Prostate gland (tissue), 2 donors: Measurements from ENCODE around the gene SH3PXD2A. TPM values are rescaled to one million over a fixed set of nuclear protein-coding genes. Genes with fewer than 3 reads are reported as not detected.

ENCODE experiments used
- DNase-seq: peaks from one replicate; pipeline ENCODE4 v3.0.0-alpha.2; 2019; ENCODE audit warnings: low spot score
- H3K27ac ChIP-seq, 2 donors: fragments of 200-600 bp; sonication (generic); 2 replicates each; pipeline ENCODE4 v1.5.1; 2017 to 2019
- H3K27me3 ChIP-seq: fragments of 200-600 bp; sonication (generic); replicated peaks from 2 replicates; pipeline ENCODE4 v1.5.1; 2019; ENCODE audit not compliant: insufficient read depth
- H3K36me3 ChIP-seq, 2 donors: fragments of 200-600 bp; sonication (generic); 1 replicate in 1 of 2; 2 replicates in 1 of 2; pipeline versions ENCODE4 v1.5.1 to v1.8.1; 2017 to 2019
- H3K4me1 ChIP-seq: fragments of 200-600 bp; sonication (generic); replicated peaks from 2 replicates; pipeline ENCODE4 v1.5.1; 2019
- H3K4me3 ChIP-seq, 2 donors: fragments of 200-600 bp; sonication (generic); 2 replicates each; pipeline ENCODE4 v1.5.1; 2017 to 2019
- H3K9me3 ChIP-seq: fragments of 200-600 bp; sonication (generic); 2 replicates; pipeline ENCODE4 v1.5.1; 2017
- POLR2A ChIP-seq: fragments of 450-650 bp; IDR thresholded peaks from one replicate; pipeline ENCODE4 v1.6.1; 2016; ENCODE audit warnings: antibody characterized with exemption, mild to moderate bottlenecking
- POLR2AphosphoS5 ChIP-seq: sonication (generic); formaldehyde crosslinking; IDR thresholded peaks from one replicate; pipeline ENCODE4 v1.6.1; 2017; ENCODE audit warnings: antibody characterized with exemption
- WGBS: methylation state at CpG from one replicate; pipeline ENCODE4 v1.1.5; 2018; 5-methylcytosine and 5-hydroxymethylcytosine counted together
- intact Hi-C: fragments of 100-400 bp; cut with DNase I; formaldehyde crosslinking; loops from one replicate; pipeline ENCODE4 v1.14.2; 2022
- total RNA-seq, 2 donors: library from RNA; depleted of rRNA; stranded (reverse); fragments of >200 nt; gene quantifications; one replicate each; pipeline ENCODE4 v1.1.0, GENCODE V29; 2016
- TF ChIP-seq, protein P1 (sequence below), 4 experiments: fragments of 200-600 bp in 2 of 4; fragments of 450-650 bp in 2 of 4; sonication (generic) in 2 of 4; IDR thresholded peaks; 1 replicate in 3 of 4; 2 replicates in 1 of 4; pipeline ENCODE4 v1.5.1; 2016 to 2019; ENCODE audit warnings: antibody characterized with exemption in 4 of 4, mild to moderate bottlenecking in 2 of 4, moderate library complexity in 2 of 4

SH3PXD2A gene
- total RNA-seq, 2 donors from 2014 or later: 14.2 to 26.4 TPM

DNA sequence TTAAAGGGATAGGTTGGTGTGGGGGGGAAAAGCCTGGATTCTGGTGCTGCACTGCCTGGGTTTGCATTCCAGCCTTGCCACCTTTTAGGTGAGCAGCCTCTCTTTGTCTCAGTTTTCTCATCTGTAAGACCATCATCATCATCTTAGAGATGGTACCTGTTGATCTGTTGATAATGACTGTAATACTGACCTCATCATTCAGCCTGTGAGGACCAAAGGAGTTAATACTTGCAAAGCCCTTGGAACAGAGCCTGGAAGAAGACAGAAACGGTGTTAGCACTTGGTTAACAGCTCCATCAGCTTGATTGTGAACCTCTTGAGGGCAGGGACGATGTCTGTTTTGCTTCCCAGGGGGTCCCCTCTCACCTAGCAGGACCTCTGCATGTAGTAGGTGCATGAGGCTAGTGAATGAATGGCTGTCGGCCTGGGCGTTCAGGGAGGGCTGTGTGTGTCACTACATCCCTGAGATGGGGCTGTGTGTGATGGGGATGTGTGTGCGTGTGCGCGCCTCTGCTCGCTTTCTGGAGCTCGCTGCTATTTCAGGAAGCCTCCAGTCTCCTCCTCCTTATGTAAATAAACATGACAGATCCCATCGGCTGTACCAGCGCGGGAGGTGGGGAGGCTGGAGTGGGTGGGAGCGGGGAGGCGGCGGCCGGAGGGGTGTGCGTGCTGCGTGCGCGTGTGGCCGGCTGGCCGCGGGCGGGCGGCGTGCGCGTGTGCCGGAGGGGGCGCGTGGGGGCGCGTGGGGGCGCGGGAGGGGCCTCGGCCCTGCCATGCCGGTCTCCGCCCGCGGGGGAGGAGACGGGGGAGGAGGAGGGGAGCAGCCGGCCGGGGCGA is 300.7 kb downstream of the SH3PXD2A start:
- TF ChIP-seq, protein P1, sequence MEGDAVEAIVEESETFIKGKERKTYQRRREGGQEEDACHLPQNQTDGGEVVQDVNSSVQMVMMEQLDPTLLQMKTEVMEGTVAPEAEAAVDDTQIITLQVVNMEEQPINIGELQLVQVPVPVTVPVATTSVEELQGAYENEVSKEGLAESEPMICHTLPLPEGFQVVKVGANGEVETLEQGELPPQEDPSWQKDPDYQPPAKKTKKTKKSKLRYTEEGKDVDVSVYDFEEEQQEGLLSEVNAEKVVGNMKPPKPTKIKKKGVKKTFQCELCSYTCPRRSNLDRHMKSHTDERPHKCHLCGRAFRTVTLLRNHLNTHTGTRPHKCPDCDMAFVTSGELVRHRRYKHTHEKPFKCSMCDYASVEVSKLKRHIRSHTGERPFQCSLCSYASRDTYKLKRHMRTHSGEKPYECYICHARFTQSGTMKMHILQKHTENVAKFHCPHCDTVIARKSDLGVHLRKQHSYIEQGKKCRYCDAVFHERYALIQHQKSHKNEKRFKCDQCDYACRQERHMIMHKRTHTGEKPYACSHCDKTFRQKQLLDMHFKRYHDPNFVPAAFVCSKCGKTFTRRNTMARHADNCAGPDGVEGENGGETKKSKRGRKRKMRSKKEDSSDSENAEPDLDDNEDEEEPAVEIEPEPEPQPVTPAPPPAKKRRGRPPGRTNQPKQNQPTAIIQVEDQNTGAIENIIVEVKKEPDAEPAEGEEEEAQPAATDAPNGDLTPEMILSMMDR (IDR thresholded peaks at IDR 0.05): no peak
- peak; percentile 30 for TF ChIP-seq POLR2AphosphoS5
- no peak for TF ChIP-seq POLR2A
- Histone ChIP-seq H3K27ac (no peak overlapping the region), H3K9me3 (no peaks in the 10 kb centered on the region), H3K4me1 (no peaks in the 10 kb centered on the region), H3K4me3 (peak overlapping the region; percentile 34 to 35), H3K36me3 (no peaks in the 10 kb centered on the region), H3K27me3 (no peaks in the 10 kb centered on the region)
- 3% methylated on average over 41 of the region's 44 CpGs for WGBS
- intact Hi-C loops: no loop called here
- peak; percentile 39 for DNase-seq

DNA sequence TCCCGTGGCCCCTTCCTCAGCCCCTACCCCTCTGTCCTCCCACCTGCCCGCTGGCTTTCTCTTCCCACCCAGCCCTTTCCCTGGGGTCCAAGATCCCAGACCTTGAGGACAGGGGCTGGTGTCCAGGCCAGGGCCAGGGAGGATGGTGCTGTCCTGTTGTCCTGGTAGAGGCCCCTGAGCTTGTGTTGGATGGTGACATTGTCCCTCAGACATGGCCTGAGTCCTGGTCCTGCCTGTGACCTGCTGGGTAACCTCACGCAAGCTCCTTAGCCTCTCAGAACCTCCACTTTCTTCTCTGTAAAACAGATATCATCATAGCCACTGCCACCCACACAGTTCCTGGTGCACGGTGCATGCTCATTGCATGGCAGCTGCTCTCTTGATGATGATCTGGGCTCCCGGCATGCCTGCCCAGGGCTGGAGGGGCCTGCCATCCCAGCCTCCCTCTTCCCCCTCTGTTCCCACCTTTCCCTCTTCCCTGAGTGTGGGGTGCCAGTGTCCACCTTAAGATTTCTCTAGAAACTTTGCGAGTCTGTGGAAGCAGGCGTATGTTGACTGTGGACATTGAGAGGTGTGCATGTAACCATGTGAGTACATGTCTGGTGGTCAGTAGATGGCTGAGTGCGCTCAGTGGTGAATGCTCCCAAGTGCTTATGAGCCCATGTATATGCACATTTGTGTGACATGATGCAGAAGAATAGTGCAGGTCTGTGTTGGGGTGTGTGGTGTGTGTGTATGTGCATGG is 301.5 kb downstream of the SH3PXD2A start:
- TF ChIP-seq, protein P1 (IDR thresholded peaks at IDR 0.05): no peak
- no peak for TF ChIP-seq POLR2AphosphoS5
- no peak for TF ChIP-seq POLR2A

DNA sequence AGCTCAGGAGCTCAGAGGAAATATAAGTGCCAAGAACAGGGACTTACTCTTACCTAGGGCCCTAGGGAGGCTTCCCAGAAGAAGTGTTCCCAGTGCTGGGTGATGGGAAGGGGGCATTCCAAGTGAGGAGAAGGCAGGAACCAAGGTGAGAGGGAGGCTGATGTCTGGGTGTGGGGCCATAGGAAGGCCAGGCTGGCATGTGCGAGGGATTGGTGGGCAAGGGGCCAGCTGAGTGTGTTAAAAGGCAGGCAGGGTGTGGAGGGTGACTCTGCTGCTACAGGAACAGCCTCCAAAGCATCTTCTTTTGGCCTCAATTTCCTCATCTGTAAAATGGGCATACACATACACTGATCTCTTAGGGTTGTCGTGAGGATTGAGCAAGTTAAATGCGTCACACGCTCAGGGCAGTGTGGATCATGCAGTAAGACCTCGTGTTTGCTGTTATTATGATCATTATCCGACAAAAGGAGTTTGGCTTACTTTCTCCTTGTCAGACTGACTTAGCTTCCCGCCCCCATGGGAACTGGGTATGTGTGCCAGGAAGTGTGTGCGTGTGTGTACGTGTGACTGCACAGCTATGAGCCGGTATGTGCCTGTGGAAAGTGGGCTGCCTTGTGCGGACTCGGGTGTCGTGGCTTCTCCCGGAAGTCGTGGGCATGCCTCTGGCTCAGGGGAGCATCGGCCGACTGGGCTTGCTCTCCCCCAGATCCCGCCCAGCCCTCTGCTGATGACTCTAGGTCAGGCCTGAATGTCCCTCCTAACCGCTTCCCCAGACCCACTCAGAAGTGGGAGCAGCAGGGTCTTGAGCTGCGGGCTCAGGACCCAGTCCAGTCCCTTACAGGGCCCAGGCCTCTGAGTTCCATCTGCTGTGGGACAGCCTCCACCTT is 302.3 kb downstream of the SH3PXD2A start:
- Histone ChIP-seq H3K4me1 (no peaks in the 10 kb centered on the region), H3K27ac (no peak overlapping the region), H3K27me3 (no peaks in the 10 kb centered on the region), H3K9me3 (no peaks in the 10 kb centered on the region), H3K4me3 (no peak overlapping the region), H3K36me3 (no peaks in the 10 kb centered on the region)
- intact Hi-C loops: no loop called here
- no peak for DNase-seq
- TF ChIP-seq, protein P1 (IDR thresholded peaks at IDR 0.05): no peak
- TF ChIP-seq POLR2A (no peak), POLR2AphosphoS5 (no peak)
- 94% methylated on average over 20 of the region's 20 CpGs for WGBS

More for the DNA sequence above, 301.5 kb downstream of the SH3PXD2A start:
- Histone ChIP-seq H3K27me3 (no peaks in the 10 kb centered on the region), H3K36me3 (no peaks in the 10 kb centered on the region), H3K9me3 (no peaks in the 10 kb centered on the region), H3K27ac (no peak overlapping the region), H3K4me1 (no peaks in the 10 kb centered on the region), H3K4me3 (no peak overlapping the region)
- WGBS: 91% methylated on average over 8 of the region's 8 CpGs
- intact Hi-C loops: no loop called here
- no peak for DNase-seq

DNA sequence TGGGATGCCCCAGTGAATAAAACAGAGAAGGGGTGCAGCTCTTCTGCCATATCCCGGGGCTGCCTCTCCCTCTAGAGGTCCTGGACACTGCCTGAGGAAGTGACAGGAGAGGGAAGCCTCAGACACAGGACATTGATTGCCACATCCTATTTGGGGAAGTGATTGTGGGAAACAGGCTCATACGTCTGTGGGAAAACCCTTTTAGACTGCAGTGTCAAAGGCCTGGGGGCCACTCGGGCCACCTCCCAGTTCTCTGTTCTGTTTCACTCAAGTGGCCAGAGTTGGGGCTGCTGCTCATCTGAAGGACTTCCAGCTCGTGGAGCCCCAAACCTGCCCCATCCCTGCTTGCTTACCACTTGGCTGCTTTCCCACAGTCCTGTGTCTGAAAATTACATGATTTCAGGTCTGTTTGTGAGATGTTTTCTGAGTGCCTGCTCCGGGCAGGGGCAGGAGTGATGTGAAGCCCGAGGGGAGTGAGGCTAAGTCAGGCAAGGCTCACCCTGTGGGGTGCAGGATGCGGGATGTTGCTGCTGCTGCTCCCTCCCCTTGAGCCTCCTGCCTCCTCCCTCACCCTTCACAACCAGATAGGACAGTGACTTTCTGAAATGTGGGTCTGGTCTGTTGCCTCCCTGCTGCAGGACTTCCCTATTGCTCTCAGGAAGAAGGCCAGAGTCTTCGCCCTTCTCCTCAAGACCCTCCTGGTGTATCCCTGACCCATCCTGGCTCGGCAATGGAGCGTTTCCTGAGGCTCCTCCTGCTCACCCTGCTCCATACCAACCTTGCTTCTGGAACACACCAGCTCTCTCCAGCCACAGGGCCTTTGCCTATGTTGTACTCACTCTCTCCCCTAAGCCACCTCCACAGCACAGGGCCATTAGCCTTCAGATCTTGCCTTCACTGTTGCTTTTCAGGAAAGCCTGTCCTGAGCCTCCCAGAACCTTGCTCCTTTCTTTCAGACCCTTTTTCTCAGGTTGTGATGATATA is 303.5 kb downstream of the SH3PXD2A start:
- H3K4me1 ChIP-seq: no peaks in the 10 kb centered on the region
- DNase-seq: no peak
- TF ChIP-seq POLR2AphosphoS5 (no peak), POLR2A (no peak)
- TF ChIP-seq, protein P1 (IDR thresholded peaks at IDR 0.05): no peak
- H3K36me3 ChIP-seq: no peaks in the 10 kb centered on the region
- 63% methylated on average over 10 of the region's 10 CpGs for WGBS
- H3K27ac ChIP-seq: no peak overlapping the region
- H3K4me3 ChIP-seq: no peak overlapping the region
- intact Hi-C loops: no loop called here
- H3K9me3 ChIP-seq: no peaks in the 10 kb centered on the region
- H3K27me3 ChIP-seq: no peaks in the 10 kb centered on the region
